NCI-H2227 (cell line): ENCODE results near the gene GTF2A2.
"Not testable (repeated sequence)": the region's sequence is repeated elsewhere in the genome, so short reads cannot be mapped to it uniquely, and the experiment has no call there.

Experiments
- DNase-seq: peaks from one replicate; lab custom pipeline; 2025; ENCODE audit not compliant: unreplicated experiment; lab: John Stamatoyannopoulos, UW

GTF2A2 gene, protein sequence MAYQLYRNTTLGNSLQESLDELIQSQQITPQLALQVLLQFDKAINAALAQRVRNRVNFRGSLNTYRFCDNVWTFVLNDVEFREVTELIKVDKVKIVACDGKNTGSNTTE

DNA sequence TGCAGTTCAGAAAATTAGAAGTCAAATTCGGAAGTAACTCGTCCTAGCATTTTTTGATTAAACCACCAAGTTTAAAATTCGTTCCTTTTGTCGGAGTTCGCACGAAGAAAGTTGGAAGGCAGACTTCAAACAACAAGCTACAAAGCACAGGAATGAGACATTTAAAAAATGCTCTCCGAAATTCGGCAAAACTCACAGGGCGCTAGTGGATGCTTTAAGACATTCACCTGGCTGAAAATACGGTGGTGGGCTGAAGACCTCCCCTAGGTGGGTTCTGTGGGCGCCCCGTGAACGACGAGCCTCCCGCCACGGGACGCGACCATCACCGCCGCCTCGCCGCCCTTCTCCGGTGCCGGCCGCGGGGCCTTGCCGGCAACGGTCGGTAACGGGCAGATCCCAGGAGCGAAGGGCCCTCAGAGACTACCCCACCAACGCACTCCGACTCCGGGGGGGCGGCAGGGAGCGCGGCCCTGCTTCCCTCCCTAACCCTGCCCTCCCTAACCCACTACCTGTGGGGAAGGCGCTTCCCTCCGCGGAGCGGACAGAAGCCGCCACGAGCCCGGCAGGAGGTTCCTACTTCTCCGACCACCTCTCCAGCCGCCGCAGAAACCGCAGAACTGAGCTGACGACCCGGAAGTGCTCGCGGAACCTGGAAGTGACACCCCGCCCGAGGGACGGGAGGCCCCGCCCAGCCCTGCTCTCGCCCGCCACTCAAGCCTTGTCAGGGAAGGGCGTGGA lies at the start of gene GTF2A2:
Gene GTF2A2 (minus strand): TSS at position 619 of the 738 bp plus-strand sequence. CDS start 5,238 bp downstream, outside the sequence.
- DNase-seq = peak; percentile 92

DNA sequence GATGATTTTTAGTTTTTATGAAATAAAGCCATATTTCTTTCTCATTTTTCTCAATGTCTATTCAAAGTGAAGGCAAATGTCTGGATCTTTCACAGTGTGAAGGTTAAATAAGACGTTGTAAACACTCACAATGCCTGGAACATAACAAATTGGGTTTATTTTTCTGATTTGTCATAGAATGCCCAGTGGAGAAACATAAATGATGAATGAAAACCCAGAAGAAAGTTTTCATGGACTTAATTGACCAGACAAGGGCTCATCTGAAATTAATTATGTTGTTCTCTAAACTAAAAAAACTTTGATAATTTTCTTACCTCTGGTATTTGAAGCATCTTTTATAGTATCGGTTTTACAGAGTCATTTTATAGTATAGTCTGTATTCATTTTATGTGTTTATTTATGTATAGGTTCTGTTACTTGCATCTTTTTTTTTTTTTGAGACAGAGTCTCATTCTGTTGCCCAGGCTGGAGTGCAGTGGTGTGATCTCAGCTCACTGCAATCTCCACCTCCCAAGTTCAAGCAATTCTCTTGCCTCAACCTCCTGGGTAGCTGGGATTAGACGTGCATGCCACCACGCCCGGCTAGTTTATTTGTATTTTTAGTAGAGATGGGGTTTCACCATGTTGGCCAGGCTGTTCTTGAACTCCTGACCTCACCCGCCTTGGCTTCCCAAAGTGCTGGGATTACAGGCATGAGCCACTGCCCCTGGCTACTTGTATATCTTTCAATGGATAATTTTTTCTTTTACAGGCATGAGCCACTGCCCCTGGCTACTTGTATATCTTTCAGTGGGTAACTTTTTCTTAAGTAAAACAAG lies 46.9 kb upstream of the GTF2A2 start:
- no peak for DNase-seq

DNA sequence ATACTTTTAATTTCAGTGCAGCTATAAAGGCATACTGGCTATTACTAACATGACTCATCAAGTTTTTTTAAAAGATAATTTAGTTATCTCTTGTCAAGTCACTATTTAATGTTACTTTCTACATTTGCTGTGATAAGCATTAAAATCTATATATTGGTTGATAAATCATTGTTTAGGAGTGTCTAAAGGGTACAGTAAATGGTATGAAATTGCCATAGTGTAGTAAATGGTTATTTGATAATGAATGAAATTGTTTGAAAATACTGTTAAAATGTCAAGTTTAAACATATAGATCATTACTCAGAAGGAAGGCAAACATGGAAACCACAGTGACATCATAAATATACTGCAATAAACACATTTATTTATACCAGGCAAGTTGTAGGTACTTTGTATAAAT lies 45.0 kb upstream of the GTF2A2 start:
- no peak for DNase-seq

DNA sequence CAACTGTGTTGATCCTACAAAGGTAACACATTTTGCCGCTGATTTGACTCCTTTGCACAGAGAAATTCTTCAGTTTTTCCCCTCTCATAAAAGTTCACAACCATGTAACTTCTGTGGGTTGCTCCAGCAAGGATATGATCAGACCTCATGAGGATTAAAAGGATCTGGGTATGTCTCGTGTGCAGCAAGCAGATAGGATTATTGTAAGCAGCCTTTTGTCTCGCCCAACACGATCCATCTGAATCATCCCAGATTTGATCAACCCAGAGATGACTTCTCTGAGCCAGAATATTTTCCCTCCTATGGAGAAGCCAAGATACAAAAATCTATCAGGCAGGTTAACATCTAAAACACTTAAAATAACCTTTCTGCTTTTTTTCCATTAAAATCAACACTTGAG lies 44.6 kb upstream of the GTF2A2 start:
- DNase-seq = no peak

DNA sequence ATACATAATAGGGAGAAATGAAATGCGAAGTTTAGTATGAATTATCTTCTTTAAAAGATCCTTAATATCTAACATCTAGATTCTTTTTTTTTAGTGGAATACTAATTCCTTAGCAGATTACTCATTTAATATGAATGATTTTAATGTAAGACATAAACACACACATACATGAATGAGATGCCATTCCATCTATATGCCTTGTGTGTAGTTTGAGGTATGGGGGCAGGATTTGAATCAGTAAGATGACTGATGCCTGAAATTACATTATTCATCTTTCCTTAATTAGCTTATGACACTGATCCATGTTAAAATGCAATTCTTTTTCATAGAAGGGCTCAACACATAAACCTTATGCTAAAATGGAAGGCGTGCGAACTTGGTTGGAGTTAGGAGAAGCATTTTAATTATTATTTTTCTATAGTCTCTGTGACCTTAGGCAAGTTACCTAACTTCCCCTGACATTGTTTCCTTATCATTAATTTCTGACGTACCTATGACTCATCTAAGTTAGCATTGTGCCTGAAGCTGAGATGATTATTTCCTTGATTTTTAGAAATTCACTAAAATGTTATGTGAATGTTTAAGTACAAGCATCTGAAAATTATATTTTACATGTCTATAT lies 42.6 kb upstream of the GTF2A2 start:
- DNase-seq = no peak

DNA sequence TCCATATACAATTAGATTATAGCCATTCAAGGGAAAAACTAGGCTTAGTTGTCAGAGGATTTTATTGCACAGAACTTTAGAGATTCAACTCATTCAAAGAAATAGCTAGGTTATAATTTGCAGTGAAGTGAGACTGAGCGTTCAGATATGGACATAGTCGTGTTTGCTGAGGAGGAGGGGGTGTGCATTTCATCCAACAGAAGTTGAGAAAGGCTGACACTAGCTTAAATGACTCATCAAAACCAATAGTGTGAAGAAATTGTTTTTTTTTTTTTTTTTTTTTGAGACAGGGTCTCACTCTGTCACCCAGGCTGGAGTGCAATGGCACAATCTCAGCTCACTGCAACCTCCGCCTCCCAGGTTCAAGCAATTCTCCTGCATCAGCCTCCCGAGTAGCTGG lies 40.8 kb upstream of the GTF2A2 start:
- not testable (repeated sequence) for DNase-seq

DNA sequence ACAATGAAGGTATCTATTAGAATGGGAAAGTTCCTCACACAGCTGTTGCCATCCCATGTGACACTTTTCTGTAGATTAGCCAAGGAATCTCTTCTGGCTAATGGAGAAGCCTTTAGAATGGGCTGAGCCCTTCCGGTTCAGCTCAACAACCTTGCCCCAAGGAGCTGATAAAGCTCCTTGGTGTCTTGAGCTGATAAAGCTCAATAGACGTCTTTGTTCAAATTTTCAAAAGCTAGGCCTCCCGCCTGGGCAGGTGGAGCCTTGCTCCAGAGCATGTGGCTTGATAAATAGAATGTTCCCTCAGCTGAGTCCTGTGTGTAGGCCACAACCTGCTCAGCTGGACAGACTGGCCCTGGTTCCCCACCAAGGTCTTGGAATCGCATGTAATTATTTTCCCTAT lies 39.0 kb upstream of the GTF2A2 start:
- DNase-seq = no peak

DNA sequence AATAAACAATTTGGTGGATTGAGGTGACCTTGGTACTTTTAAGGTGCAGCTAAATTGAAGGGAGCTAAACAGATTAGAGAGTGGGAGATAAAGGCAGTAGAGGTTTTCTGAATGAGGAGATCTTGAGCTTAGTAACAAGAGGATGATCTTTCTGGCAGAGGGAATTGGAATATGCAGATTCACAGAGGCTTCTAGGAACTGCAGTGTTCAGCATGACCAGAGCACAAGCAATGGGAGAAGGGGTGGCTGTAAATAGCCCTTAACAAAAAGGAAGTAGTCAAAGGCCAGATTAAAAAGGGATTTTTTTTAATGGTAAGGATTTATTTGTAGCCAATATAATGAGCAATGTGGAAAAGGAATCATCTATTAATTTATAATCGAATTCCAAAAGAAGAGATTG lies 37.5 kb upstream of the GTF2A2 start:
- DNase-seq = no peak

DNA sequence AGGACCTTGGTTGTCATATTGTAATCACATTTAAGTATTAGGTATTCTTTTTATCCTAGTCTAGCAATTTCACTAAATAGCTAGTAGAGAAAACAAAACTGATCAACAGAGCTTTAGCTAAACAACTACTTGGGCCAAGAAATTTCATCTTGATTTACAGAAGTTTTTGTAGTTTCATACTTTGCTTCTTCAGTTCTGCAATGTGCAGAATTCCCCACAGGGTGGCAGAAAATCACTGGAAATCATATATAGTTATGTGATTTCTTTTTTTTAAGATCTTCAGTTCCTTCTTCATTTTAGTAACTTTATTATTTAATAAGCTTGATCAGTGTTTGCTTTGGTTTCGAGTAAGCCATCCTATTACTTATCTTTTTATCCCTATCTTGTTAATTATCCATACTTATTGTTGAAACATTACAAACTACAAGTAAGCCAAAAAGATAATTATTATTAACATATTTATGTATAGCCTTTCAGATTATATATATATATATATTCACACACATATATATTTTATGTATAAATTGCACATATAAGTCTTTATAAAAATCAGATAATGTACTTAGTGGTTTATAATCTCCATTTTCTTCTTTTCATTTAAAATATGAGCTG lies 34.0 kb upstream of the GTF2A2 start:
- peak; percentile 30 for DNase-seq

DNA sequence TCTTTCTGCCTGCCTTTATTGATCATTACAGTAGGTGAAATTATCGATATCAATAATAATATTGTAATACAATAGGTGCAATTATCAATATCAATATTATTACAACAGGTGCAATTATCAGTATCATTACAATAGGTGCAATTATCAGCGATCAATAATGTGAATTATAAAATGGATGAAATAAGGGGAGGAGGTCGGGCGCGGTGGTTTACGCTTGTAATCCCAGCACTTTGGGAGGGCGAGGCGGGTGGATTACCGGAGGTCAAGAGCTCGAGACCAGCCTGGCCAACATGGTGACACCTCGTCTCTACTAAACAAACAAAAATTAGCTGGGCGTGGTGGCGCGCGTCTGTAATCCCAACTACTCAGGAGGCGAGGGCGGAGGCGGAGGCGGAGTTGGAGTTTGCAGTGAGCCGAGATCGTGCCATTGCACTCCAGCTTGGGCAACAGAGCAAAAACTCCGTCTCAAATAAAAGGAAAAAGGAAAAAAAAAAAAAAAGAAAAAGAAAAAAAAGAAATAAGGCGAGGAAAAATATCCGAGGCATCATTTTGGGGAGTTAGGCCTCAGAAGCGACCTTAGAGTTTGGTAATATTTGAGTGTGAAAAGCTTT lies 32.4 kb upstream of the GTF2A2 start:
- peak; percentile 81 for DNase-seq

DNA sequence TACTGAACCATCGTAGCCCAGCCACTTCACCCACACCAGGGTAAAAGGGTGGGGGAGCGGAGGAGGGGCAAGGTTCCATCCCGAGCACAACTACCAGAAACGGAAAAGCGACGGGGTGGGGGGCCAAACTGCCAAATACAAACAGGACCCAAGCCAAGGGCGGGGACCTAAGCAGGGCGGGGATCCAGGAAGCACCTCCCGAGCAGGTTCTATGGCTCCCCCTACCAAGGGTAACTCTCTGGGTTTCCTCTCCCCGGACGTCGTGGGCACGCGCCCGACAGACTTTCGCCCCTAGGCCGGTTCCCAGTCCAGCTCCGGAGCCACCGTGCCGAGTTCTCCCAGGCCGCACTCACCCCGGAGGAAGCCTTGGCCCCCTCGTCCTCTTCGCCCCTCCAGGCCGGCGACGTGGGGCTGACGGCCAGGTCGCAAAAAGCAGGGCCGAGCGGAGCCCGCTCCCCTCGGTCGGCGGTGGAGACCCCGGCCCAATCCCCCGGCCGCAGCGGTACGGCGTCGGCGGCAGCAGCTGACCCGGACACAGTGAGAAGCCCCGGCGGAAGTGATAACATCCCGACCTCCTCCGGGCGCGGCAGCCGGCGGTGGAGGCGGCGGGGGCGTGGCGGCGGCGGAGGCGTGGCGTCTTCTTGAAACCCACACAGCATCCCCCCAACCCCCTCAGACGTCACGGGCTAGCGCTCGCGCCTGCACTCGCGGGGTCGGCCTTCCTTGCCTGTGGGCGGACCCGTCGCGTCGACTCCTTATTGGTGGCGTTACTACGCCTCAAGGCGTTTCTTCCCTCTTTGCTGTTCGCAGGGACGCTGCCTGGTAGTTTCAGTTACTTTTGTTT lies 31.7 kb upstream of the GTF2A2 start, which contains the start of gene BNIP2:
Gene BNIP2 (minus strand): TSS at position 539 of the 844 bp plus-strand sequence. CDS start 6,863 bp downstream, outside the sequence.
- peak; percentile 96 for DNase-seq

DNA sequence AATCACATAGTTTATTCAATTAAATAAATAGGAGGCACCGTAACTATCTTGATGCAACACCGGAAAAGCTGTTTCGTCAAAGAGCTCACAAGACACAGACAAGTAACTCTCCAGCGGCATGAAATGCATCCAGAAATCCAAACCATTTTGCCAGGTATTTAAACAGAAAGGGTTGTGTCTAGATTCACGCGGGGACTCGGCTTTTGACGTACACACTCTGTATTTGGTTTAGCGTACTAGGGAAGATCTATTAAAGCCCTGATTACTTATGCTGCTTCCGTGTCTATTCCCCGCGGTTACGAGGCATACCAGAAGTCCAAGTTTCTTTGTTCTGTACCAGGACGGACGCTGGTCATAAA lies 31.1 kb upstream of the GTF2A2 start:
- peak; percentile 26 for DNase-seq

DNA sequence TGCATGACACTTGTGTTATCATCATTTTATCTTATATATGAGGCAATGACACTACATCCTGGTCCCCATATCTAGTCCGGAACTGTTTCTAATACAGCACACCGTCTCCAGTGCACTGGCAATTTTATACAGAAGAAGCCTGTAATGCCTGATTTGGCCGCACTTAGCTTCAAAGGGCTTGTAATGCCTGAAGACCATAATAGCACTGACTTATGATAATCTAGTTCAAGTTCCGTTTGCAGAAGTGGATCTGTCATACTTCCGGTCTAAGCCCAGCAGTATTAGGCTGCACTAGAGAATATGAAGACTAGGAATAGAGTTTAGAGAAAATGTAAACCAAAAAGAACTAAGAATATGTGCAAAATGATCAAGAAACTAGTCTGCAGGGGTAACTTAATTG lies 30.5 kb upstream of the GTF2A2 start:
- peak; percentile 10 for DNase-seq

DNA sequence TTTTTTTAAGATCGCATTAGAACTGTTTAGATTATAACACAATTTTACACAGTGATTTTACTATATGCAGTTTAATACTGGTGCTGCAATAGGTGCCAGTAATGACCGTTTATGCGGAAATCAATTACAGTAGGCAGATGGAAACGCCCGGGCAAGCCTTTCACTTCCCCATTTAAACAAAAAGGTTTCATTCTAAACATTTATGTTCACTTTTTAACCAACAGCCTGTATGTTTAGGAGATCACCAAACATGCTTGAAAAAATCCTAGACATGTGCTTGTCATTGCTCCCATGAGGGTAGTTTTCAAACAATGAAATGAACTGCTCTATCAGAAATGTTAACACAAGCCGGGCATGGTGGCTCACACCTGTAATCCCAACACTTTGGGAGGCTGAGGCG lies 29.1 kb upstream of the GTF2A2 start:
- no peak for DNase-seq

DNA sequence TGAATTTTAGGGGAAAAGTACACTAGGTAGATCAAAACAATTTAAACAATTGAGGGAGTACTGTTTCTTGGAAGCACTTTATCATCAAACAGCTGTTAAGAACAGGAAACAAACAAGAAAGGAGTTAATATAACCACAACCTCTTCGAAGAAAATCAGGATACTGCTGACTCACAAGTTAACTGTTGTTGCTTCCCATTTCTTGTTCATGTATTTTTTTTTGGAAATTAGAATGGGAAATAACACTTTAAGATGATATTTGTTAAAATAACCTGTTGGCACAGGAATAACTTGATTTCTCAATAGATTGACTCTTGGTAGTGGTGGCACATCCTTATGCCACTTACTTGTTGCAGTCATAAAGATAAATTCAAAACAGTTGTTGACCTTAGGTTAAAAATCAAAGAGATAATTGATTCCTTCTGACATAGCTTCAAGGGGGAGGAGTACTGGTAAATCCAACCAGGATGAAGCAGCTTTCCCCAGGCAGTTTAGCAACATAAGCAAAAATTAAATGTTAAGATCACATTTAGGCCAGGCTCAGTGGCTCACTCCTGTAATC lies 28.5 kb upstream of the GTF2A2 start:
- no peak for DNase-seq

DNA sequence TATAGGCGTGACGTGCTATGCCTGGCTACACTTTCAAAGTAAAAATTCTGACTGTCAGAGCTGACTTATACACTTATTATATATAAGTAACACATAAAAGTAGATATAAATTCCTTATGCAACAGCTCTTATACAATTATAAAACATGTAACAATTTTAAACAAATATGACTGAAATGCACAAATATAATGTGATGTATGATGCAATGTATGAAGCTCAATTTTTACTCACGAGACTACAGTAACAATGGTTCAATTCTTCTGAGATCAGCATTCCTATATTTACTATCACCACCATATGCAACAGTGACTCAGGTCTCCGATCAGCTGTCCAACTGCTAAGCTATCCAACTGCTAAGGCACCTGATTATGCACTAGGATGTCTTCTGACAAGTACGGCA lies 23.6 kb upstream of the GTF2A2 start:
- no peak for DNase-seq

DNA sequence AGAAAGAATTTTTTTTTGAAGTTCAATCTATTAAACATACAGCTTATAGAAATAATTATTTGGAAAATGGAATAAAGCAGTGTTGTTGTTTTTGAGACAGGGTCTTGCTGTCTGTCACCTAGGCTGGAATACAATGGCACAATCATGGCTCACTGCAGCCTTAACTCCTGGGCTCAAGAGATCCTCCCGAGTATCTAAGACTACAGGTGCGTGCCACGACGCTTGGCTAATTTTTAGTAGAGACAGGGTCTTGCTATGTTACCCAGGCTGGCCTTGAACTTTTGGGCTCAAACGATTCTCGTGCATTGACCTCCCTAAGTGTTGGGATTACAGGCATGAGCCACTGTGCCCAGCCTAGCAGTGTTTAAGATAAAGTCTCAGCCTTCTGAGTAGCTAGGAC lies 23.0 kb upstream of the GTF2A2 start:
- DNase-seq = no peak

DNA sequence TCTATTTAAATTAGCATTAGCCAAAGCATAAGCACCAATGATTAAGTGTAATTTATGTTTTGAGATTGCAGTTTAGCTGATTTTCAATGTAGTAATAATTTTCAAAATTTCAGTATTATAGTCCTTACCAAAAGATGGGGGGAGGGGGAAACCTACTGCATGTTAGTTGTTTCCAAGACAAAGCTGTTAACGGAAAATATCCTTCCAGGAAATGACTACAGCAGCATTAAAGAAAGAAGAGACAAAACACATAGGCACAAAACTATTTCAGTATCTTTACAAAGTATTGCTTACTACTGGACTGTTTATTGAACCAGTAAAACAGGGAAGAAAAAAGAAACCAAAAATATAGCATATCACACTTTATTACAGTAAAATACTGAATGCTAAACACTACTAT lies 21.3 kb upstream of the GTF2A2 start:
- no peak for DNase-seq

DNA sequence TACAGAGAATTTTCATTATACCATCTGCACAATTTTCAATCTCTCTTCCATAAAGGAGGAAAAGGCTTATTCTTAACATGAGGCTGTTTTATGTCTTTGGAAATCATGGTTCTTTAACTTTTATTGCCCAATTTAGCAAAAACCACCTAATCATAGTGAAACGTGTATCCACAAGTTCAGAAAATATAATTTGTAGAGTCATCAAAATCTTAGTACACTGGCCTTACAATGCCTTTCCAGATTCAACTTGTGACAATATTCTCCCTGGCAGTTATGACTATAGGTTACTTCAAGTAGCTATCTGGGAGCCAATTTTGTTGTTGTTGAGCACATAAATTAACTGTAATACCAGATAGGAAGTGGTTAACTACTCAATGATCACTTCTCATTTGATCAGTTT lies 20.9 kb upstream of the GTF2A2 start:
- DNase-seq = no peak

DNA sequence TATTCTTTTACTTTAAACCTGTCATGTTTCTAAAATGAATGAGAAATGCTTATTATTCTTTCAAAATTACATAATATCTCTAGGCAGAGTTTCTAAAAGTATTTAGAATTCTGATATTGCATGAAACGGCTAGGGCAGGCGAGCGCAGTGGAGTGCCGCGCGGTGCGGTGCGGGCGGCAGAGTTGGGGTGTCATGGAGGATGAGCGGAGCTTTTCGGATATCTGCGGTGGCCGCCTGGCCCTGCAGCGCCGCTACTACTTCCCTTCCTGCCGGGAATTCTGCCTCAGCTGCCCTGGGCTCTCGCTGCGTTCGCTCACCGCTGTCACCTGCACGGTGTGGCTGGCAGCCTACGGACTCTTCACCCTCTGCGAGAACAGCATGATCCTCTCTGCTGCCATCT lies 19.2 kb upstream of the GTF2A2 start:
- no peak for DNase-seq
